Measurements from ENCODE around the gene TAGAP.

DNA sequence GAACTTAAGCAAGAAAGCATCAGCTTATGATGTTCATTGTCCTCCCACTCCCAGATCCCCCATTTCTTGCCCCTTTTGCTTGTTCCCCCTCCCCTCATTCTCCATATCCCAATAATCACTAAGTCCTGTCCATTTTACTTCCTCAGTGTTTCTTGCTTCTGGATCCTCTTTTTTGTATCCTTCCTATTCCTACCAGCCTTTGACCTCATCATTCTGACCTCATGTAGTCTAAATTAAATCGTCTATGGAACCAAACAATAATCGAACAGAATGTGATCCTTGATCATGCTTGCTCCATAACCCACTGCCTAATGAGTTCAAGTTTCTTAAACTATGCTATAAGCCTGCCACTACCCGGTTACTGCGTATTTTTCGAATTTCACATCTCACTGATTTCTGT is 39.4 kb downstream of the TAGAP start:
- TF ChIP-seq, protein P1, sequence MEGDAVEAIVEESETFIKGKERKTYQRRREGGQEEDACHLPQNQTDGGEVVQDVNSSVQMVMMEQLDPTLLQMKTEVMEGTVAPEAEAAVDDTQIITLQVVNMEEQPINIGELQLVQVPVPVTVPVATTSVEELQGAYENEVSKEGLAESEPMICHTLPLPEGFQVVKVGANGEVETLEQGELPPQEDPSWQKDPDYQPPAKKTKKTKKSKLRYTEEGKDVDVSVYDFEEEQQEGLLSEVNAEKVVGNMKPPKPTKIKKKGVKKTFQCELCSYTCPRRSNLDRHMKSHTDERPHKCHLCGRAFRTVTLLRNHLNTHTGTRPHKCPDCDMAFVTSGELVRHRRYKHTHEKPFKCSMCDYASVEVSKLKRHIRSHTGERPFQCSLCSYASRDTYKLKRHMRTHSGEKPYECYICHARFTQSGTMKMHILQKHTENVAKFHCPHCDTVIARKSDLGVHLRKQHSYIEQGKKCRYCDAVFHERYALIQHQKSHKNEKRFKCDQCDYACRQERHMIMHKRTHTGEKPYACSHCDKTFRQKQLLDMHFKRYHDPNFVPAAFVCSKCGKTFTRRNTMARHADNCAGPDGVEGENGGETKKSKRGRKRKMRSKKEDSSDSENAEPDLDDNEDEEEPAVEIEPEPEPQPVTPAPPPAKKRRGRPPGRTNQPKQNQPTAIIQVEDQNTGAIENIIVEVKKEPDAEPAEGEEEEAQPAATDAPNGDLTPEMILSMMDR (IDR thresholded peaks at IDR 0.05; ENCODE audit: control extremely low read depth in 1 of 3, insufficient read depth in 1 of 3, low read depth in 1 of 3, low read length in 3 of 3), result no peak
- TF ChIP-seq EZH2 (IDR thresholded peaks at IDR 0.05; ENCODE audit: low read depth, low read length, severe bottlenecking) (no peak), SIN3A (conservative IDR thresholded peaks at IDR 0.05 in 1 of 2, IDR thresholded peaks at IDR 0.05 in 1 of 2; ENCODE audit: low read depth in 1 of 2, low read length in 2 of 2) (no peak), GTF2F1 (IDR thresholded peaks at IDR 0.05; ENCODE audit: borderline replicate concordance, low read depth, low read length) (no peak), GABPA (IDR thresholded peaks at IDR 0.05; ENCODE audit: borderline replicate concordance, insufficient read depth, low read length) (no peak), RBBP5 (IDR thresholded peaks at IDR 0.05; ENCODE audit: borderline replicate concordance, low read depth, low read length) (no peak), POLR2A (IDR thresholded peaks at IDR 0.05; ENCODE audit: control extremely low read depth in 1 of 2, low read depth in 2 of 2, low read length in 2 of 2) (no peak), RXRA (IDR thresholded peaks at IDR 0.05; ENCODE audit: insufficient read depth, low read depth, low read length) (no peak), NRF1 (IDR thresholded peaks at IDR 0.05; ENCODE audit: low read depth, low read length) (no peak), TAF1 (IDR thresholded peaks at IDR 0.05; ENCODE audit: low read depth, low read length) (no peak), HDAC2 (IDR thresholded peaks at IDR 0.05; ENCODE audit: borderline replicate concordance in 1 of 2, low read depth in 2 of 2, low read length in 2 of 2) (no peak), EP300 (IDR thresholded peaks at IDR 0.05; ENCODE audit: borderline replicate concordance in 1 of 2, low read depth in 2 of 2, low read length in 2 of 2) (no peak), SAP30 (IDR thresholded peaks at IDR 0.05; ENCODE audit: insufficient read depth, insufficient replicate concordance, low read length) (no peak), SP4 (IDR thresholded peaks at IDR 0.05; ENCODE audit: low read length) (no peak)
